Hair follicular keratinocyte (primary cell): ENCODE results near the gene PRPF6. TPM values are rescaled to one million over a fixed set of nuclear protein-coding genes. Genes with fewer than 3 reads are reported as not detected.

ENCODE experiments used
- total RNA-seq: library from RNA; depleted of rRNA; stranded (reverse); fragments of >200 nt; gene quantifications from 2 replicates; pipeline ENCODE4 v1.2.3, GENCODE V29; 2015

PRPF6 gene, protein sequence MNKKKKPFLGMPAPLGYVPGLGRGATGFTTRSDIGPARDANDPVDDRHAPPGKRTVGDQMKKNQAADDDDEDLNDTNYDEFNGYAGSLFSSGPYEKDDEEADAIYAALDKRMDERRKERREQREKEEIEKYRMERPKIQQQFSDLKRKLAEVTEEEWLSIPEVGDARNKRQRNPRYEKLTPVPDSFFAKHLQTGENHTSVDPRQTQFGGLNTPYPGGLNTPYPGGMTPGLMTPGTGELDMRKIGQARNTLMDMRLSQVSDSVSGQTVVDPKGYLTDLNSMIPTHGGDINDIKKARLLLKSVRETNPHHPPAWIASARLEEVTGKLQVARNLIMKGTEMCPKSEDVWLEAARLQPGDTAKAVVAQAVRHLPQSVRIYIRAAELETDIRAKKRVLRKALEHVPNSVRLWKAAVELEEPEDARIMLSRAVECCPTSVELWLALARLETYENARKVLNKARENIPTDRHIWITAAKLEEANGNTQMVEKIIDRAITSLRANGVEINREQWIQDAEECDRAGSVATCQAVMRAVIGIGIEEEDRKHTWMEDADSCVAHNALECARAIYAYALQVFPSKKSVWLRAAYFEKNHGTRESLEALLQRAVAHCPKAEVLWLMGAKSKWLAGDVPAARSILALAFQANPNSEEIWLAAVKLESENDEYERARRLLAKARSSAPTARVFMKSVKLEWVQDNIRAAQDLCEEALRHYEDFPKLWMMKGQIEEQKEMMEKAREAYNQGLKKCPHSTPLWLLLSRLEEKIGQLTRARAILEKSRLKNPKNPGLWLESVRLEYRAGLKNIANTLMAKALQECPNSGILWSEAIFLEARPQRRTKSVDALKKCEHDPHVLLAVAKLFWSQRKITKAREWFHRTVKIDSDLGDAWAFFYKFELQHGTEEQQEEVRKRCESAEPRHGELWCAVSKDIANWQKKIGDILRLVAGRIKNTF
- total RNA-seq = 28.6 and 39.1 TPM in 2 replicates

DNA sequence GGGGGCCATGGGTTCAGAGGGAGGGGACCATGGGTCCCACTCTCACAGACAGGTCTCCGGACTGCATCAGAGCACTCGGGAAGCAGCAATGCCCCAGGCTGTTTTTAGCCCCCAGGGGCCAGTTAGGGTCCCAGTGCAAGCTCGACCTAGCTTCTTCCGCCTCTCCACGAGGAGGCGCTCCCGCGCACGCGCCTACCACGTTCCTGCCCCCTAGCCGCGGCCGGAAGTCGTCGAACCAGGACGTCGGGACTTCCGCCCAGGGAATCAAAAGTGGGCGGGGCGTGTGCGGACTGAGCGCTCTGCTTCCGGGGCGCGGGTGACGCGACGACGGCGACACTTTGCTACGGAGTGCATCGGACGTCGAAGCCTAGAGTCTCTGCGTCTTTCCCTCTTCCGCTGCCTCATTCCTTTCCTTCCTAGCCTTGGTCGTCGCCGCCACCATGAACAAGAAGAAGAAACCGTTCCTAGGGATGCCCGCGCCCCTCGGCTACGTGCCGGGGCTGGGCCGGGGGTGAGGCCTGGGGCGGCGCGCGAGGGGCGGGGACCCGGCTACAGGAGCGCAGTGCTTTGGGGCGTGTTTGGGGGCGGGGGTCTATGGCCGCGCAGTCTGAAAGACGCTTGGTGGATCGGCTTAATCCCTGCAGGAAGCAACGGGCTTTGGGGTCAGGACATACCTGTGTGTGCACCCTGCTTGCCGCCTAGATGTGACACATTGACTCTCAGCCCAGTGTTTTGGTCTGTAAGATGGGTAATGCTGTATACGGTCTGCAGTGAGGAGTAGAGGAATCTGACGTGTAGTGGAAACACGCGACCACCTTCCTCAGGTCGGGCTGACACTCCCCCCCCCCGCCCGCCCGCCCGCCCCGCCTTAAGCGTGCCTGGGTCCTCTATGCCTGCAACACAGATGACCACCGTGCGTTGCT lies at the start of gene PRPF6:
TSS of gene PRPF6 (plus strand) at position 327 of the 923 bp plus-strand sequence. CDS start at position 441, 114 bp downstream.

DNA sequence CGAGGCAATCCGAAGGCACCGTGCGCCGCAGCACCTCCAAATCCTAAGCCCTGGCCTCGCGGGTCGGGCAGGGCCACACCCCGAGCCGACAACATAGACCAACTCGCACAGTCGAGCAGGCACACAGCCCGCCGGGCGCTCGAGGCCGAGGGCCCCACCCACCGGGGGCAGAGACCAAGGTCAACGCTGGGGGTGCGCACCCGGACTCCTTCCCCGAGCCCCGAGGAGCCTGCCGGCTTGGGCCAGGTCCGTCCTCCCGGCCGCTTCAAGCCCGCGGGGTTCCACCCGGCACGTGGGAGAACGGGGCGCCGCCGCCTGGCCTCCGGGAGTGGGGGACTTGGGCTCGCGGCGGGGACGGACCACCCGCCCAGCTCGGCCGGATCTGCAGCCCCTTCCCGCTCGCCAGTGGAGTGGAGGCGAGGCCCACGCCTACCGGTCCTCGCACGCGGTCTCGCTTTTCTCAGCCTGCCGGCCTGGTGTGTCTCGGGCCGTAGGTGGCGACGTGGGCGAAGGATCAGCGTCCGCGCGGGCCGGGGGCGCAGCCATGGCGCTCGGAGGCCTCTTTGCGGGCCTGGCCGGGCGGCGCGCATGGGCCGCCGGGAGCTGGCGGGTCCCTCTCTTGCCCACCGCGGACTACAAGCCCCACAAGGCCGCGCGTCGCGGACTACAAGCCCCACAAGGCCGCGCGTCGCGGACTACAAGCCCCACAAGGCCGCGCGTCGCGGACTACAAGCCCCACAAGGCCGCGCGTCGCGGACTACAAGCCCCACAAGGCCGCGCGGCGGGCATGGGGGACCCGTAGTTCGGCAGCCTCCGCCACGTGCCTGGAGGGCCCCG lies 24.9 kb upstream of the PRPF6 start, which contains the start of gene UCKL1:
TSS of gene UCKL1 (minus strand) at position 590 of the 837 bp plus-strand sequence. CDS start at position 546, 44 bp downstream.

DNA sequence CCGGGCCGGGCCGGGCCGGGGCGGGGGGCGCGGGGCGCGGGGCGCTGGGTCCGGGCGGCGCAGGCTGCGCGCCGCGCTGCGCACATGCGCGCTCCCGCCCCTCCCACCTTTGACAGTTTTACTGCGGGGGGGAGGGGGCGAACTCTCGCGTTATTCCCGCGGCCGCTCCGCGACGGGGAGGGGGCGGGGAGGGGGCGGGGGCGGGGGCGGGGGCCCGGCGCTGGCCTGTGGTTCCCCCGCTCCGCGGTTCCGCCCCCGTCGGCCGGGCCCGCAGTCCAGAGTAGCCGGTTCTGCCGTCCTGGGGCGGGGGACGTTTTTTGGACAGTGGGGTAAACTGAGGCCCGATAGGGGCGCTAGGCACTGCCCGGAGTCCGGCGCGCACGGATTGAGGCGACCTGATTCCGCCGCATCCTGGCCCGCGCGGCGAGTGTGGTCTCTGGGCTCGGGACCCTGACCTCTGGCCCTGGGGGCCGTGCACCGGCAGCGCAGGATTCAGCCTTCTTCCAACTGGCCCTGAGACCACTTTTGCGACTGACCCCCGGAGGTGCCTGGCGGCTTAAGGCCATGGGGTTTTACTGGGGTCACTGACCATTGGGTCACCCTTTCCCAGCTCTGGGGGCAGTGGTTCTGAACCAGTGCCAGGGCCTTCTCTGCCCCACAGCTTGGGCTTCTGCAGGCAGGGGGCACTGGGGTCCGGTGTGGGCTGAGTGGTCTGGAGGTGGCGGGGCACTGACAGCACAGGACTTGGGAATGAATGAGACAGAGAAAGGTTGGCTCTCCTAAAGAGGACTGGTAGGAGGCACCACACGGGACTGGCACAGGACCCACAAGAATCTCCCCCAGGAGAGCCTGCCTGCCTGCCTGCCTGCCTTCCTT lies 10.9 kb upstream of the PRPF6 start, which contains the start of gene ZNF512B:
TSS of gene ZNF512B (minus strand) at position 93 of the 876 bp plus-strand sequence. CDS start 1,980 bp downstream, outside the sequence.

DNA sequence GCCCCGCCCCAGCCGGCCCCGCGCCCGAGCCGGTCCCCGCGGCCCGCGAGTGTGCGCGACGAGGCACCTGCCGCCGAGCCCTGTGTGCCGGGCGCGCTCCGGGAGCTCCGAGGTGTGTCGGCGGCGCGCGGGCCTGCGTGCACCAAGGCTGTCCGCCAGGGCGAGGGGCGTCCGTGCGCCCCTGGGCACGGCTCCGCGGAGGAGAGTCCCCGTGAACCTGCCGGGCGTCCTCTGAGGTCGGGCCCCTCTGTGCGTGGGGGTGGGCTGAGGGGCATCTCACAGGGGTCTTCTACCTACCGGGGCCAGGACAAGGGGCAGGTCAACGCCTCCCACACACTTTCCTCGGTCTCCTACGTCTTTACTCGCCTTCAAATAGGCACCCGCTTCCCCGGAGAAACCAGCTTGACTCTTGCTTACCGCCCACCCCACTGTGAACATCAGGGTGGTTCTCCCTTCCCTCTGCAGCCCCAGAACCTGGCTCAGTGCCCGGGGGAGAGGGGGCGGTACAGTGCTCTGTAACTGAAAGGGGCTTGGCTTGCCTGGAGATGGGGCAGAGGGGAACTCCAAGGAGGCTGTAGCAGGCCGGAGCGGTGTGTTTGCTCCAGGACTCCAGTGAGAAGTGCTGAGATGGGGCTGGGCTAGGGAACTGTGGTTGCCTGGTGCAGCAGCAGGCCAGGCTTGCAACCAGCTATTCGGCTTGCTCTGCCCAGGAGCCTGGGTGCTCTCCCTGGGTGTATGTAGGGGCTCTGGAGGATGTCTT lies 1.2 kb upstream of the PRPF6 start, which contains the start of gene SAMD10:
TSS of gene SAMD10 (minus strand) at position 86 of the 760 bp plus-strand sequence. CDS start 175 bp downstream, outside the sequence.

DNA sequence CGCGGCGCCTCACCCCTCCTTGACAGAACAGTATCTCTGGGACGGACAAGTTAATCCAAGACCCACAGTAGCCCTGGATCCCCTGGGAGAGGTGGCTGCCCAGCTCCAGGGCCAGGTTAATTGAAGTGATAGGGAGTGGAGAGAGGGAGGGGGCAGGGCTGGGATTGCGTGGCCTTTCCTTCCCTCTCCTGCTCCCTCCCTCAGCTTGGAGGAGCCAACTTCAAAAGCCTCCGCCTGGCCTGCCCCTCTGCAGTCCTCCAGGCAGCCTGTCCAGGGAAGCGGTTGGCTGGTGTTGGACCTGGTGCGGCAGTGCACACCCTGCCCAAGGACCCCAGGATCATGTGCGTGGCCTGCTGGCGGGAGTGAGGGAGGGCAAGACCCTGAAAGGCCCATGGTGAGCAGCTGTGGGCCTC lies 55.0 kb downstream of the PRPF6 start, which contains the start of gene C20orf204:
TSS of gene C20orf204 (plus strand) at position 250 of the 413 bp plus-strand sequence. CDS start at position 392, 142 bp downstream.

DNA sequence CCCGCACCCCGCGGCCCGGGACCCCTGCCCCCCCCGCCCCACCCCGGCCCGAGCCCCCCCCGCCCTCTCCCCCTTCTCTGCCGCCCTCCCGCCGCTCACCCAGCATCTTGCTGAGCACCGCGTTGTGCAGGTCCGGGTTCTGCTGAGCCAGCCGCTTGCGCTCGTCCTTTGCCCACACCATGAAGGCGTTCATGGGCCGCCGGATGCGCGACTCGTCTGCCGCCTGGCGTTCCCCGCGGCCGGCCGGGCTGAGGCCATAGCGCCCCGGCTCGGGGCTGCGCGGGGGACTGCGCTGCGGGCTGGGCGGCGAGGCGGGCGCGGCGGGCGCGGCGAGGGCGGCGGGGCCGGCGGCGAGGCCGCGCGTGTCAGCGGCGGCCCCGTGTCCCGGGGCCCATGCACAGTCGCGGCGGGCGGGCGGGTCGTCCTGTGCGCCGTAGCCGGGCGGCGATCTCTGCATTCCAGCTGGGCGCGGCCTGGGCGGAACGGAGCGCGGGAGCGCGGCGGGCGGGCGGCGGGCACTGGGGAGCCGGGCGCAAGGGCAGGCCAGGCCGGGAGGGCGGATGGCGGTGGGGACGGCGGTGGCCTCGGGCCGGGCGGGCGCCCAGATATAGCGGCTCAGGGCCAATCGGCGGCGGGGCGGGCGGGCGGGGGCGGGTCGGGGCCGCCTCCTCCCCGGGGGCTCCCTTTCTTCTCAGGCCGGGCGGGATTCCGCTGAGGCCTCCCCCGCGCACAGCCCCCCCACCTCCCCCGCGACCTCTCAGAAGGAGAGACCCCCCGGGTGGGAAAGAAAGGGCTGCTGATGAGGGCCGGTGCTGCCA lies 68.3 kb downstream of the PRPF6 start, which contains the start of gene SOX18:
TSS of gene SOX18 (minus strand) at position 580 of the 818 bp plus-strand sequence. CDS start at position 457, 123 bp downstream.

DNA sequence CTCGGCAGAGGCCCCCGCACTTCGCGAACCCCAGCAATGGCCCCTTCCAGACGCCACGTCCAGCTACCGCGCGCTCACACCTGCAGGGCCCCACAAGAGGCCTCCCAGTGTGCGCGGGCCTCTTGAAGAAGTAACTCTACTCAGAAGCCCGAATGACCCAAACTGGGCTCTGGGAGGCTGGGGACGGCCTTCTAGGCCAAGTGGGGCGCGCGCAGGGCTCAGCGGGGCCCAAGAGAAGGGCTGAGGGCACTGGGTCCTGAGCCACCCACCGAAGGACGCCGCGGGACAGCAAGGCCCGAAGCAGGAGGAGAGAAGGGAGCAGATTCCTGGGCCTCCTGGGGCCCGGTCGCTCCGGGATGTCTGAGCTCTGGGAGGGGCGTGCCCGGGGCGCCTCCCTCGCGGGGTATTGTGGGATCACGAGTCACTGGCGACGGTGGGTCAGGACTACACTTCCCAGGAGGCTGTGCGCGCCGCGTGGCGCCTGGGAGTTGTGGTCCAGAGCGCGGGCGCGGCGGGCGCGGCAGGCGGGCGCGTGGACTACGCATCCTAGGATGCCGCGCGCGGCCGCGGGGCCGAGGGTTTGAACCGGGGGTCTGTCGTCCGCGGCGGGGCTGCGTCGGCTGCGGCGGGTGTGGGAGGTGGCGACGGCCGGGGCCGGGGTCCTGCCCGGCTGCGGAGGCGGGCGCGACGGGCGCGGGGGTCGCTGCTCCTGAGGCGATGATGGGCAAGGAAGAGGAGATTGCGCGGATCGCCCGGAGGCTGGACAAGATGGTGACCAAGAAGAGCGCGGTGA lies 81.9 kb downstream of the PRPF6 start, which contains the start of gene TCEA2:
TSS of gene TCEA2 (plus strand) at position 603 of the 793 bp plus-strand sequence. CDS start at position 718, 115 bp downstream.

DNA sequence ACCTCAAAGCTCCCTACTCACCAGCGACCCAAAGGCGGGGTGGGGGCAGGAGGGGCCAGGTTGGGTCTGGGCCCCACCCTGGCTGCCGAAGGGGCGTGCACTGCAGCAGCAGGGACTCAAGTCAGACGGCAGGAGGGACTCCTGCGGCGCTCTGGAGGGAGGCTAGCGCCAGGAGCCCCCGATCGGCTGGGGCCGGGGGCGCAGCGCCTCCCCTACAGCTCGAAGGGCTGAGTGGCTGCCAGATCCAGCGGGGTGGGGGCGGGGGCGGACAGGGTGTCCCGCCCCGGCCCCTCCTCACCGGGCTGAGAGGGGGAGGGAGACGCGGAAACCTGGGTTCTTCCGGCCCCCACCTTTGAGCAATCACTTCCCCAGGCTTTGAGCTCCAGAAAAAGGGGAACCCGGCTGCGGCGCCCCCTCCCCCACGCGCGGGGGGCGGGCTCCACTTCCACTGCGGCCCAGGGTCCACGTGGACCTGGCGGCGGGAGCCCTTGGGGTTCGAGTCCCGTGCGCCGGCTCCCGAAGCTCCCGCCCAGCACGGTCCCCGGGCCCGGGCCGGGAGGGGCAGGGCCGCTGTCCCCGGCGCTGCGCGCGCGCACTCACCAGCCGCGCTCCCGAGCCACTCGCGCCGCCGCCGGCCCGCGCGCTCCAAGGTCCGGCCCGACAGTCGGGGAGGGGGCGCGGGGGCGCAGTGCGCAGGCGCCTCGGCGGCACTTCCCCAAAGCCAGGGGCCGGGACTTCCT lies 98.5 kb downstream of the PRPF6 start, which contains the start of gene RGS19:
TSS of gene RGS19 (minus strand) at position 246 of the 740 bp plus-strand sequence. CDS start 2,632 bp downstream, outside the sequence.

DNA sequence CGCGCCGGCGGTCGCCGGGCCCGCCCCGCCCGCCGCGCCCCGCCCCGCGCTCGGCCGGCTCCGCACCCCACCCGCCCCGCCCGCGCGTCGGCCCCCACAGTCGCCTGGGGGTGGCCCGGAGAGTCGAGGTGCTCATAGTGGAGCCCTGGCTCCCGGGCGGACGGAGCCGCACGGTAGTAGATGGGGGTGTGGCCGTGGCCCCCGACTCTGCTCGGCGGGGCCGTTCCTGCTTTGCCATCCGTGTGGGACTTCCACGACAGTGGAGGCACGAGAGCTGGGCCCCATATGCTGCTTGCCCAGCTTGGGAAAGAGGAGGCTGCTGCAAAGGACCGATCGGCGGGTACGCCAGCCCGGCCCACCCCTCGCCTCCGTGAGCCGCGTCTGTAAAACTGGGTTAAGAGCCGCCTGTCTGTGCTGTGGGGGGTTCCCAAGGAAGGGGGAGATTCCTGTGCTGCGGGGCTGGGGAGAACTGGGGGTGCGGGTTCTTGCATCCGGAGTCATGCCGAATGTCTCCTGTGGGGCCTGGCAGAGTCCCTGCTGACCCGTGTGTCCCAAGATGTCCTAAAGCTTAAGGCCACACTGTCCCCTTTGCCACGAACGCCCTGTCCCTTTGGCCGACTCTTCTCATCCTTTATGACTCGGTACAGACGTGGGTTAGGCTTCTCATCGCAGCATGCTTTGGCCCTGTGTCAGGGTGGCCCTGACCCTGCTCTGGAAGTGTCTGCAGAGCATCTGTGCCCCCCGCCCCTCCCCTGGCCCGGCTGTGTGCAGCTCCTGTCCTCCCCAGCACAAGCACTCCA lies 99.3 kb downstream of the PRPF6 start, which contains the start of gene OPRL1:
TSS of gene OPRL1 (plus strand) at position 70 of the 800 bp plus-strand sequence. CDS start 12,639 bp downstream, outside the sequence.

Other genes starting within 250 kb of the PRPF6 start
- gene LIME1, start 244.5 kb upstream of the PRPF6 start, total RNA-seq = 7.3 and 8.9 TPM in 2 replicates
- 116 and 119 TPM in 2 replicates for gene SLC2A4RG, start 241.4 kb upstream of the PRPF6 start, total RNA-seq
- gene ZBTB46, start 149.9 kb upstream of the PRPF6 start, total RNA-seq = 0.23 and 0.78 TPM in 2 replicates
- not detected in 2 replicates for gene ABHD16B, start 119.6 kb upstream of the PRPF6 start, total RNA-seq
- gene TPD52L2, start 115.9 kb upstream of the PRPF6 start, total RNA-seq = 146 and 151 TPM in 2 replicates
- gene DNAJC5, start 86.0 kb upstream of the PRPF6 start, total RNA-seq = 61.3 and 64.2 TPM in 2 replicates
- 21.4 and 27.6 TPM in 2 replicates for gene UCKL1, start 24.7 kb upstream of the PRPF6 start, total RNA-seq
- gene ZNF512B, start 11.2 kb upstream of the PRPF6 start, total RNA-seq = 5.4 and 6.8 TPM in 2 replicates
- 1.8 and 3.0 TPM in 2 replicates for gene SAMD10, start 1.5 kb upstream of the PRPF6 start, total RNA-seq
- under 0.01 and 0.04 TPM in 2 replicates for gene C20orf204, start 55.0 kb downstream of the PRPF6 start, total RNA-seq
- gene SOX18, start 68.5 kb downstream of the PRPF6 start, total RNA-seq = not detected in 2 replicates
- 5.0 and 15.7 TPM in 2 replicates for gene TCEA2, start 82.1 kb downstream of the PRPF6 start, total RNA-seq
- 20.8 and 20.9 TPM in 2 replicates for gene RGS19, start 98.4 kb downstream of the PRPF6 start, total RNA-seq
- gene OPRL1, start 99.0 kb downstream of the PRPF6 start, total RNA-seq = 0.30 and 0.55 TPM in 2 replicates
- gene LKAAEAR1, start 103.3 kb downstream of the PRPF6 start, total RNA-seq = 2.6 TPM in 1 of 2 replicates, not detected in the other
- not detected in 2 replicates for gene NPBWR2, start 126.4 kb downstream of the PRPF6 start, total RNA-seq
- gene MYT1, start 183.3 kb downstream of the PRPF6 start, total RNA-seq = not detected in 2 replicates